ENCODE data around the gene RUVBL2.

The RUVBL2 gene

DNA sequence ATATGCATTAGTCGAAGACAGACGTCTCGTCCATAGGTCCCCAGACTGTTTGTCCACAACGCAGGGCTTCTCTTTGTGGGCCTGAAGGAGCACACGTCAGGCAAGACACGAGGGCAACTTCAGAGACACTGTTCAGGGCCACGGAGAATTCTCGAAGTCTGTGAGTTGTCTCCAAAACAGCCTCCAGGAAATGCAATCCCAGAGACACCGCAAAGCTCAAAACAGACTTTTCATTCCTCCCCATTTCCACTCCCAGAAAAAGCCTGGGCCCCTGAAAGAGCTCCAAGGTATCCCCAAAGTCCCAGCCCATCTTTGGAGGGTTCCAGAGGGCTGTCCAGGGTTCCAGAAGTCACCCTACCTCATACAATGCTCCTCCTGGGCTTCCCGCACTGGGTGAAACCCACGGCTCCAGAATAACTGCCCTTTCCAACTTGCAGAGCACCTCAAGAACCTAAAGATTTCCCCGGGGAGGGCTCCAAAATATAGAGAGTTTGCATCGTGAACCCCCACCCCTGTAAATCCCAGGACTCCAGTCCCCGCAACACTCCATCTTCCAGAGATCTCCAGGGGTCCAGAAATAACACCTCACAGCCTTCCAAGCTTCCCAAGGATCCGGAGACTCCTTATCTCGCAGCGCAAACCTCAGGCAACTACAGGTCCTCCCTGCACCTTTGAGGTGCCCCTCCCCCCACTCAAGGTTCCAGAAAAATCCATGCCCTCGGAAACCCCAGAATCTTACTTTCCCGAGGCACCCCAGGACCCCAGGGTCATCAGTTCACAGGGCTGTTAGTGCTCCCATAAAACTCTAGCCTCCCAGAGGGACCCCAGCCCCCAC is 29.3 kb upstream of the RUVBL2 start:
- TF ChIP-seq, protein P1, sequence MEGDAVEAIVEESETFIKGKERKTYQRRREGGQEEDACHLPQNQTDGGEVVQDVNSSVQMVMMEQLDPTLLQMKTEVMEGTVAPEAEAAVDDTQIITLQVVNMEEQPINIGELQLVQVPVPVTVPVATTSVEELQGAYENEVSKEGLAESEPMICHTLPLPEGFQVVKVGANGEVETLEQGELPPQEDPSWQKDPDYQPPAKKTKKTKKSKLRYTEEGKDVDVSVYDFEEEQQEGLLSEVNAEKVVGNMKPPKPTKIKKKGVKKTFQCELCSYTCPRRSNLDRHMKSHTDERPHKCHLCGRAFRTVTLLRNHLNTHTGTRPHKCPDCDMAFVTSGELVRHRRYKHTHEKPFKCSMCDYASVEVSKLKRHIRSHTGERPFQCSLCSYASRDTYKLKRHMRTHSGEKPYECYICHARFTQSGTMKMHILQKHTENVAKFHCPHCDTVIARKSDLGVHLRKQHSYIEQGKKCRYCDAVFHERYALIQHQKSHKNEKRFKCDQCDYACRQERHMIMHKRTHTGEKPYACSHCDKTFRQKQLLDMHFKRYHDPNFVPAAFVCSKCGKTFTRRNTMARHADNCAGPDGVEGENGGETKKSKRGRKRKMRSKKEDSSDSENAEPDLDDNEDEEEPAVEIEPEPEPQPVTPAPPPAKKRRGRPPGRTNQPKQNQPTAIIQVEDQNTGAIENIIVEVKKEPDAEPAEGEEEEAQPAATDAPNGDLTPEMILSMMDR (IDR thresholded peaks at IDR 0.05; ENCODE audit: low read depth, low read length) = no peak
- 0 out of 2 replicates have a peak overlapping the region, but pooled peaks have one; percentile 2 for H3K4me3 ChIP-seq (ENCODE audit: low read depth, low read length)

DNA sequence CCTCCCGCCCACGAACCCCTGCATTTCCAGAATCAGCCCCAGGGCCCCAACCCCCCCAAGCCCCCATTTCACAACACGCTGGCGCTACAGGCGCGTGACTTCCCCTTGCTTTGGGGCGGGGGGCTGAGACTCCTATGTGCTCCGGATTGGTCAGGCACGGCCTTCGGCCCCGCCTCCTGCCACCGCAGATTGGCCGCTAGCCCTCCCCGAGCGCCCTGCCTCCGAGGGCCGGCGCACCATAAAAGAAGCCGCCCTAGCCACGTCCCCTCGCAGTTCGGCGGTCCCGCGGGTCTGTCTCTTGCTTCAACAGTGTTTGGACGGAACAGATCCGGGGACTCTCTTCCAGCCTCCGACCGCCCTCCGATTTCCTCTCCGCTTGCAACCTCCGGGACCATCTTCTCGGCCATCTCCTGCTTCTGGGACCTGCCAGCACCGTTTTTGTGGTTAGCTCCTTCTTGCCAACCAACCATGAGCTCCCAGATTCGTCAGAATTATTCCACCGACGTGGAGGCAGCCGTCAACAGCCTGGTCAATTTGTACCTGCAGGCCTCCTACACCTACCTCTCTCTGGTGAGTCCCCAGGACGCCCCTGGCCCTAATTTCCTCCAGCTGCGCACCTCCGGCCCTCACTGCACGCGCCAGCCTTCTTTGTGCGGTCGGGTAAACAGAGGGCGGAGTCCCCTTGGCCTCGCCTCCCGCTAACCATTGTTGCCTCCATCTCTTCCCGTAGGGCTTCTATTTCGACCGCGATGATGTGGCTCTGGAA is 28.5 kb upstream of the RUVBL2 start, which contains the start of gene FTL:
FTL (plus strand) TSS at position 270 of the 766 bp plus-strand sequence; CDS start at position 469, 199 bp downstream.
- TF ChIP-seq, protein P1 (IDR thresholded peaks at IDR 0.05; ENCODE audit: low read depth, low read length) = no peak
- peak within 1 kb of the TSS; percentile 68 for H3K4me3 ChIP-seq (ENCODE audit: low read depth, low read length)

DNA sequence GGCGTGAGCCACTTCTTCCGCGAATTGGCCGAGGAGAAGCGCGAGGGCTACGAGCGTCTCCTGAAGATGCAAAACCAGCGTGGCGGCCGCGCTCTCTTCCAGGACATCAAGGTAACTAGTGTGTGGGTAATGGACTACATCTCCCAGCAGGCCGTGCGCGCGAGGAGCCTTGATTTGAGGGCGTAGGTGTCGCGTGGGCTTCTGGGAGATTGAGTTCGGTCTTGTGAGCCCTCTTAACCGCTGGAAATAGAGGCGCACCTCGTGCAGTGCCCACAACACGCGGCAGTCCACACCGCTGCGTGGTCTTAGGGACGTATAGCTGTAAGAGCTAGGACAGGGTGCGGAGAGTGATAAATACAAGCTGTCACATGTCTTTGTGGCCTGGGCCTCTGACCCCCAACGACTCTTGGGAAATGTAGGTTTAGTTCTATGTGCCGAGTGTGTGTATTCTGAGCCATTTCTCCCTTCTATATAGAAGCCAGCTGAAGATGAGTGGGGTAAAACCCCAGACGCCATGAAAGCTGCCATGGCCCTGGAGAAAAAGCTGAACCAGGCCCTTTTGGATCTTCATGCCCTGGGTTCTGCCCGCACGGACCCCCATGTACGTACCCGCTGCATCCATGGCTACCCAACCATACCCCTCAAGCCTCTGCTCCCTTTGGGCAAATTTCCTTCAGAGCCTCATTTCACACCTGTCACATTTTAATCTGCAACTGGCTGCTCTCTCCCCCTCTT is 27.7 kb upstream of the RUVBL2 start:
- H3K4me3 ChIP-seq (ENCODE audit: low read depth, low read length) = peak overlapping the region; percentile 68
- TF ChIP-seq, protein P1 (IDR thresholded peaks at IDR 0.05; ENCODE audit: low read depth, low read length) = no peak

DNA sequence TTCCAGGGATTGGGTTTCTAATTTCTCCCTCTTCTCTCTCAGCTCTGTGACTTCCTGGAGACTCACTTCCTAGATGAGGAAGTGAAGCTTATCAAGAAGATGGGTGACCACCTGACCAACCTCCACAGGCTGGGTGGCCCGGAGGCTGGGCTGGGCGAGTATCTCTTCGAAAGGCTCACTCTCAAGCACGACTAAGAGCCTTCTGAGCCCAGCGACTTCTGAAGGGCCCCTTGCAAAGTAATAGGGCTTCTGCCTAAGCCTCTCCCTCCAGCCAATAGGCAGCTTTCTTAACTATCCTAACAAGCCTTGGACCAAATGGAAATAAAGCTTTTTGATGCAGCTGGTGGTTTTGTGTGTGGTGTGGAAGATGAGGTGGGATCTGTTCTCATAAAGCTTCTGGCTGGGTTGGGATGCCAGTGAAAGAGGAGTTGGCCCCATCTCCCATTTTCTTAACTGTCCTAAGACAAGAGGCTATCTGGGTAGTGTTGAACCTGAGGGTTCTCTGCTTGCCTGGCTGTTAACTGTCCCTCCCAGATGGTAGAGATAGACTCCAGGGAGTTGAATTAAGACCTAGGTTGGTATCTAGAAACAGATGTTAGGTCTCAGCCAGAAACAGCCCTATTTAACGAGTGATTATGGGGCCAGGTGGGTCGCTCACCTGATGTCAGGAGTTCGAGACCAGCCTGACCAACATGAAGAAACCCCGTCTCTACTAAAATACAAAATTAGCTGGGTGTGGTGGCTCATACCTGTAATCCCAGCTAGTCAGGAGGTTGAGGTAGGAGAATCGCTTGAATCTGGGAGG is 26.9 kb upstream of the RUVBL2 start:
- H3K4me3 ChIP-seq (ENCODE audit: low read depth, low read length) = peak overlapping the region; percentile 68

DNA sequence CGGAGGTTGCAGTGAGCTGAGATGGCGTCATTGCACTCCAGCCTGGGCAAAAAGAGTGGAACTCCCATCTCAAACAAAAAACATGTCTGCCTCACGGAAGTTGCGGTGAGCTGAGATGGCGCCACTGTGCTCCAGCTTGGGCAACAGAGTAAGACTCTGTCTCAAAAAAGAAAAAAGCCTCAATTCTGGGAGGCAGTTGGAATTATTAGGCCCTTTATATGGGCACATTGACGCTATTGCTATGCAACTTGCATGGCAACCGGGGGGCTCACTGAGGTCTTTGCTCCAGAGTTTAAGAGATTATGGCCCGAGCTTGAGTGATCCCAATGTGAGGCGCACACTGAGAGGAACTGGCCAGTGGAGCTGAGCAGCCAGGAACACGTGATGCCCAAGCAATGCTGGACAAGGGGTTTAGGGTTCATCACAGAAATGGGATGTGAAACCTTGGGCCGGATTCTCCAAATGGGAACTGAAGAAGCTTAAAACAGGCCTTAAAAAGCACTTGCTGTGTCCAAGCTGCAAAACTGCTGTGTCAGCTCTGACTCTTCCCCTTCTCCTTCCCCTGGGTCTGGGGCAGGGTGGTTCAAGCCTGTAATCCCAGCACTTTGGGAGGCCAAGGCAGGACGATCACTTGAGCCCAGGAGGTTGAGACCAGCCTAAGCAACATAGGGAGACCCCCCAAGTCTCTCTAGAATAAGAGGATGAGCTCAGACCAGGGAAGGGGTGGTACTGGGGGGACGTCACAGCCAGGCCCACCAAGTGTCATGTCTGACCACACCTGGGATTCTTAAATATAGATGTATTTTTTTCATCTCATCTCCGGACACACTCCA is 26.1 kb upstream of the RUVBL2 start:
- H3K4me3 ChIP-seq (ENCODE audit: low read depth, low read length) = peak overlapping the region; percentile 68
- TF ChIP-seq, protein P1 (IDR thresholded peaks at IDR 0.05; ENCODE audit: low read depth, low read length) = no peak

More for the DNA sequence above, 26.9 kb upstream of the RUVBL2 start:
- TF ChIP-seq, protein P1 (IDR thresholded peaks at IDR 0.05; ENCODE audit: low read depth, low read length) = no peak

DNA sequence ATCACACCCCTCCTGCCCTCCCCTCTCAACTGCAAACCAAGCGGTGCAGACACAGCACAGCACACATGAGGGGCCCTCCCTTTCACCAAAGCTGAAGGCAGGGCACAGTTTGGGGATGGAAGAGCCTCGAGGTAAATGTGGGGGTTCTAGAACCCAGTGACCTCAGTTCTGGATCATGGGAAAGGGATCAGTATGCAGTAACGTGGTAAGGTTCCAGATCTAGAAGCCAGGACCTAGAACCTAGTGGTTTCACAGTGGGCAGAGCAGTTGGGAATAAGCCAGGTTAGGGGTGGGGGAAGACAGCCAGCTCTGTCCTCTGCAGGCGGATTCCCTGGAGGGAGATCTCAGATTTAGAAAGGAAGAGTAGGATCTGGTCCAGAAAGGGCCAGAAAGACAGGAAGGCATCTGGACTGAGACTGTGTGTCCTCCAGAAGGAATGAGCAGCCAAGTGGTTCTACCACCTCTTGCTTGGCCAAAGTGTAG is 25.5 kb upstream of the RUVBL2 start:
- TF ChIP-seq, protein P1 (IDR thresholded peaks at IDR 0.05; ENCODE audit: low read depth, low read length) = no peak
- no peak overlapping the region for H3K4me3 ChIP-seq (ENCODE audit: low read depth, low read length)

Data from WI38 (cell line).